H1 (cell line): ENCODE measurements around the gene KRTAP5-6. TPM values are rescaled to one million over a fixed set of nuclear protein-coding genes. Genes with fewer than 3 reads are reported as not detected.
A peak's percentile ranks its signal among the peaks of the same experiment; 100 is the strongest.

ENCODE experiments used
- CTCF ChIA-PET: fragments of 300-600 bp; sonication (Branson Sonifier 250); formaldehyde crosslinking; loops from one replicate; lab custom pipeline; 2021; ENCODE audit not compliant: partially characterized antibody; lab: Charles Lee
- POLR2A ChIA-PET: fragments of 300-600 bp; sonication (Branson Sonifier 250); formaldehyde crosslinking; loops from one replicate; lab custom pipeline; 2021; ENCODE audit warnings: inconsistent platforms; ENCODE audit not compliant: partially characterized antibody; lab: Charles Lee
- DNase-seq, 2 experiments: peaks; one replicate each; pipeline versions ENCODE4 v3.0.0 to v3.0.0-alpha.2; 2010 to 2022; ENCODE audit warnings: low spot score in 2 of 2, low read depth in 1 of 2, mixed read lengths in 1 of 2
- FAIRE-seq: peaks from 2 replicates; lab custom pipeline; 2011; peaks lifted over from hg19 to GRCh38; lab: Jason Lieb, UNC
- H2AFZ ChIP-seq: 2 replicates; pipeline ENCODE4 v1.8.1; 2012; ENCODE audit warnings: low read length, inconsistent platforms
- H2AK5ac ChIP-seq: 2 replicates; pipeline ENCODE4 v1.6.1; 2013; ENCODE audit warnings: low read depth, low read length
- H2BK120ac ChIP-seq: replicated peaks from 2 replicates; pipeline ENCODE3; 2013; ENCODE audit warnings: low read depth, low read length, inconsistent platforms
- H2BK12ac ChIP-seq: 2 replicates; pipeline ENCODE4 v1.6.1; 2013; ENCODE audit warnings: low read depth, low read length
- H2BK15ac ChIP-seq: 2 replicates; pipeline ENCODE4 v1.6.1; 2013; ENCODE audit warnings: low read length
- H2BK20ac ChIP-seq: 2 replicates; pipeline ENCODE4 v1.6.1; 2013; ENCODE audit warnings: low read length
- H2BK5ac ChIP-seq: 2 replicates; pipeline ENCODE4 v1.6.1; 2013; ENCODE audit warnings: low read depth, low read length
- H3K14ac ChIP-seq: 2 replicates; pipeline ENCODE4 v1.6.1; 2013; ENCODE audit warnings: inconsistent platforms; ENCODE audit not compliant: insufficient read length
- H3K18ac ChIP-seq: 2 replicates; pipeline ENCODE4 v1.6.1; 2013; ENCODE audit warnings: low read length; ENCODE audit errors: extremely low read depth
- H3K23ac ChIP-seq: 2 replicates; pipeline ENCODE4 v1.6.1; 2013; ENCODE audit warnings: inconsistent platforms; ENCODE audit not compliant: insufficient read length
- H3K23me2 ChIP-seq: 2 replicates; pipeline ENCODE4 v1.6.1; 2013; ENCODE audit warnings: low read depth, low read length
- H3K27ac ChIP-seq: 2 replicates; pipeline ENCODE4 v1.6.1; 2011; ENCODE audit warnings: low read depth, low read length, inconsistent platforms
- H3K27me3 ChIP-seq, 4 experiments: replicated peaks in 1 of 4; 1 replicate in 1 of 4; 2 replicates in 3 of 4; pipeline versions ENCODE4 v1.6.1 to v1.8.1; 2011 to 2013; ENCODE audit warnings: low read length in 3 of 4, mild to moderate bottlenecking in 3 of 4, inconsistent platforms in 2 of 4, mixed read lengths in 2 of 4, moderate library complexity in 1 of 4; ENCODE audit not compliant: control insufficient read depth in 3 of 4, insufficient read depth in 3 of 4; ENCODE audit errors: extremely low read depth in 1 of 4
- H3K36me3 ChIP-seq, 4 experiments: 2 replicates each; pipeline versions ENCODE4 v1.6.1 to v1.8.1; 2011 to 2013; ENCODE audit warnings: mild to moderate bottlenecking in 4 of 4, low read length in 3 of 4, moderate library complexity in 2 of 4, control low read depth in 1 of 4, inconsistent platforms in 1 of 4; ENCODE audit not compliant: insufficient read depth in 4 of 4, control insufficient read depth in 2 of 4
- H3K4ac ChIP-seq: replicated peaks from 2 replicates; pipeline ENCODE3; 2013; ENCODE audit warnings: low read length, low read depth, mixed read lengths, inconsistent platforms; ENCODE audit not compliant: insufficient read length
- H3K4me1 ChIP-seq, 4 experiments: replicated peaks in 1 of 4; 1 replicate in 1 of 4; 2 replicates in 3 of 4; pipeline versions ENCODE4 v1.6.1 to v1.8.1; 2011 to 2013; ENCODE audit warnings: low read length in 3 of 4, inconsistent platforms in 2 of 4, mixed read lengths in 1 of 4; ENCODE audit not compliant: insufficient read depth in 4 of 4, control insufficient read depth in 3 of 4
- H3K4me2 ChIP-seq, 2 experiments: 2 replicates each; pipeline versions ENCODE4 v1.6.1 to v1.8.1; 2011 to 2013; ENCODE audit warnings: low read depth in 2 of 2, low read length in 2 of 2, control low read depth in 1 of 2, inconsistent platforms in 1 of 2, mild to moderate bottlenecking in 1 of 2; ENCODE audit not compliant: insufficient read depth in 1 of 2
- H3K4me3 ChIP-seq, 4 experiments: fragments of 200-600, 300-600 bp in 1 of 4; sonication (generic), shearing (Covaris generic), sonication (Bioruptor Twin) in 1 of 4; 2 replicates each; pipeline versions ENCODE4 v1.5.1 to v1.8.1; 2011 to 2016; ENCODE audit warnings: low read length in 4 of 4, low read depth in 3 of 4, control low read depth in 2 of 4, inconsistent platforms in 2 of 4, mild to moderate bottlenecking in 2 of 4, mixed read lengths in 1 of 4, moderate library complexity in 1 of 4; ENCODE audit not compliant: insufficient read depth in 2 of 4; ENCODE audit errors: extremely low read depth in 1 of 4
- H3K56ac ChIP-seq: replicated peaks from 2 replicates; pipeline ENCODE3; 2013; ENCODE audit warnings: low read depth, mild to moderate bottlenecking, mixed read lengths, low read length, inconsistent platforms; ENCODE audit not compliant: insufficient read length
- H3K79me1 ChIP-seq: 2 replicates; pipeline ENCODE4 v1.6.1; 2013; ENCODE audit warnings: low read depth, low read length, control low read depth
- H3K79me2 ChIP-seq, 2 experiments: 2 replicates each; pipeline versions ENCODE4 v1.6.1 to v1.8.1; 2012 to 2013; ENCODE audit warnings: low read length in 2 of 2, mild to moderate bottlenecking in 2 of 2, inconsistent platforms in 1 of 2; ENCODE audit not compliant: insufficient read depth in 2 of 2, control insufficient read depth in 1 of 2
- H3K9ac ChIP-seq, 4 experiments: replicated peaks in 1 of 4; 1 replicate in 1 of 4; 2 replicates in 3 of 4; pipeline versions ENCODE4 v1.6.1 to v1.8.1; 2011 to 2013; ENCODE audit warnings: low read depth in 3 of 4, low read length in 3 of 4, control low read depth in 2 of 4, mild to moderate bottlenecking in 2 of 4, moderate library complexity in 2 of 4, inconsistent platforms in 1 of 4; ENCODE audit errors: extremely low read depth in 1 of 4
- H3K9me3 ChIP-seq, 2 experiments: 2 replicates each; pipeline versions ENCODE4 v1.6.1 to v1.8.1; 2012 to 2013; ENCODE audit warnings: mild to moderate bottlenecking in 2 of 2, moderate library complexity in 2 of 2, control low read depth in 1 of 2, inconsistent platforms in 1 of 2, low read depth in 1 of 2, low read length in 1 of 2, mixed read lengths in 1 of 2; ENCODE audit not compliant: insufficient read depth in 2 of 2
- H4K20me1 ChIP-seq, 2 experiments: replicated peaks in 1 of 2; 2 replicates each; pipeline versions ENCODE3 to v1.8.1; 2011 to 2013; ENCODE audit warnings: inconsistent platforms in 2 of 2, low read length in 2 of 2, mild to moderate bottlenecking in 1 of 2; ENCODE audit not compliant: insufficient read depth in 2 of 2, control insufficient read depth in 1 of 2
- H4K5ac ChIP-seq: 2 replicates; pipeline ENCODE4 v1.6.1; 2013; ENCODE audit warnings: low read length, low read depth, mixed read lengths, inconsistent platforms; ENCODE audit not compliant: insufficient read length
- H4K8ac ChIP-seq: 2 replicates; pipeline ENCODE4 v1.8.0; 2013; ENCODE audit warnings: mild to moderate bottlenecking, moderate library complexity, low read length, inconsistent platforms; ENCODE audit not compliant: insufficient read depth; ENCODE audit errors: extremely low read depth
- H4K91ac ChIP-seq: replicated peaks from 2 replicates; pipeline ENCODE3; 2013; ENCODE audit warnings: low read length, mixed read lengths, inconsistent platforms; ENCODE audit not compliant: insufficient read length
- YY1 ChIP-seq: IDR thresholded peaks from 2 replicates; pipeline ENCODE4 v1.6.1; 2011; ENCODE audit warnings: low read depth, mild to moderate bottlenecking, low read length
- WGBS, 2 experiments: shearing (Covaris generic) in 1 of 2; methylation state at CpG; one replicate each; pipeline versions ENCODE4 v1.1.6 to v1.1.7; 2013 to 2015; ENCODE audit warnings: low lambda C conversion rate in 2 of 2, mixed read lengths in 2 of 2, inconsistent platforms in 1 of 2, low coverage in 1 of 2, missing lambda C conversion rate in 1 of 2; ENCODE audit not compliant: insufficient replicate concordance in 2 of 2, insufficient coverage in 1 of 2, insufficient read length in 1 of 2; ENCODE audit errors: extremely low coverage in 1 of 2, missing lambda C conversion rate in 1 of 2; 5-methylcytosine and 5-hydroxymethylcytosine counted together
- polyA plus RNA-seq, 7 experiments: library from polyadenylated mRNA; depleted of rRNA in 3 of 7; stranded (reverse) in 5 of 7; unstranded in 2 of 7; fragments of >200 nt in 5 of 7; fragments of 200-250 nt in 2 of 7; gene quantifications; 1 replicate in 5 of 7; 2 replicates in 1 of 7; 4 replicates in 1 of 7; pipeline versions ENCODE4 v1.2.1 to v1.2.3, GENCODE V29; 2011 to 2013; ENCODE audit warnings: missing spikeins in 2 of 7, mixed read lengths in 2 of 7
- total RNA-seq: library from RNA; stranded (reverse); fragmentation: NEBNext Ultra II Directional; extraction: Animal tissue kit (Norgen Biotek cat#: 25700); gene quantifications from 2 replicates; pipeline ENCODE4 v1.2.1, GENCODE V29; 2021

Gene KRTAP5-6
- total and polyA plus RNA-seq, 2 of the 8 experiments (the other 6 are each of a cell fraction or from before 2014, with no cell fraction given): not detected

DNA sequence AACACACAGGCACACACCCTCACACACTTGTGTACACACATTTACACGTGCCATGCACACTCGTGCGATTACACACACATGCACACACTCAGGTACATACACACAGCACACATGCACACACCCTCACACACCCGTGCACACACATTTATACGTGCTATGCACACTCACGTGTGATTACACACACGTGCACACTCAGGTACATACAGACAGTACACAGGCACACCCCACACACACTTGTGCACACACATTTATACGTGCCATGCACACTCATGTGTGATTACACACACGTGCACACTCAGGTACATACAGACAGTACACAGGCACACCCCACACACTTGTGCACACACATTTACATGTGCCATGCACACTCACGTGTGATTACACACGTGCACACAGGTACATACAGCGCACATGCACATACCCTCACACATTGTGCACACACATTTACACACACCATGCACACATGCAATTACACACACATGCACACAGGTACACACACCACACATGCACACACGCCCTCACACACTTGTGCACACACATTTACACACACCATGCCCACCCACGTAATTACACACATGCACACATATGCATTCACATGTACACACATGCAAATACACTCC is 48.8 kb downstream of the KRTAP5-6 start:
- no peak overlapping the region for H3K14ac ChIP-seq
- H2BK15ac ChIP-seq: no peak overlapping the region
- no peak overlapping the region; the same call in 1 of the 2 replicates for H4K8ac ChIP-seq
- peaks cover 12 to 39% (median 27%) of the 10 kb centered on the region in 4 experiments; a peak in 6 of 7 replicates for H3K27me3 ChIP-seq
- CTCF ChIA-PET: interaction anchor here (2.2 kb wide), 1 partner anchor 10 kb away, joined by 8 read pairs; no protein-coding TSS in a partner anchor
- no peak overlapping the region for H2BK12ac ChIP-seq
- no peak overlapping the region for H3K4me3 ChIP-seq
- no peak overlapping the region for H3K23ac ChIP-seq
- no peak overlapping the region for H2BK120ac ChIP-seq
- H3K23me2 ChIP-seq: peaks cover 19% of the 10 kb centered on the region
- H2AFZ ChIP-seq: no peak overlapping the region
- peaks cover 3 to 12% of the 10 kb centered on the region in 2 experiments for H4K20me1 ChIP-seq
- 0 out of 2 replicates have a peak overlapping the region, but pooled peaks have one; percentile 3 for H2AK5ac ChIP-seq
- H2BK20ac ChIP-seq: no peak overlapping the region
- no peak for TF ChIP-seq YY1
- TF ChIP-seq, all 59 proteins: peak for 0
- H3K36me3 ChIP-seq: no peaks in the 10 kb centered on the region; a peak in 2 of 8 replicates
- H4K5ac ChIP-seq: no peak overlapping the region
- H3K9me3 ChIP-seq: peaks cover 0 to 5% of the 10 kb centered on the region in 2 experiments; a peak in 2 of 4 replicates
- peak overlapping the region; percentile 30; the same call in 1 of the 2 replicates for H3K27ac ChIP-seq
- H3K4me2 ChIP-seq: no peak overlapping the region
- H3K79me2 ChIP-seq: no peaks in the 10 kb centered on the region
- H2BK5ac ChIP-seq: no peak overlapping the region; the same call in 1 of the 2 replicates
- POLR2A ChIA-PET: no interaction called here
- H3K18ac ChIP-seq: no peak overlapping the region
- peak overlapping the region; percentile 85 for H3K4ac ChIP-seq
- H3K4me1 ChIP-seq: peaks cover 0 to 12% (median 4%) of the 10 kb centered on the region in 4 experiments; a peak in 5 of 7 replicates
- H4K91ac ChIP-seq: no peak overlapping the region
- 84% methylated on average over 14 of the region's 14 CpGs; no CpG with 5 or more reads in 1 of the 2 experiments for WGBS, 2 experiments
- FAIRE-seq: no peak
- no peak for DNase-seq
- no peak overlapping the region; a peak in 1 of 7 replicates for H3K9ac ChIP-seq
- no peak overlapping the region for H3K56ac ChIP-seq
- no peaks in the 10 kb centered on the region for H3K79me1 ChIP-seq
